SK-MEL-5 (cell line): ENCODE results near the gene BRME1. TPM values are rescaled to one million over a fixed set of nuclear protein-coding genes. Genes with fewer than 3 reads are reported as not detected.
"Not testable (repeated sequence)": the region's sequence is repeated elsewhere in the genome, so short reads cannot be mapped to it uniquely, and the experiment has no call there.

ENCODE experiments used
- DNase-seq: peaks from one replicate; pipeline ENCODE4 v3.0.0-alpha.2; 2016; ENCODE audit warnings: low read depth, low spot score
- in situ Hi-C: cut with HindIII; loops from 2 replicates; pipeline ENCODE4 v1.10.0; 2016; ENCODE audit warnings: low sequenced_read_pairs, high pct_unique_total_duplicates, low pct_unique_long_range_greater_than_20kb
- total RNA-seq: library from RNA; depleted of rRNA; stranded (reverse); fragments of >200 nt; shearing (Covaris generic); gene quantifications from 2 replicates; pipeline ENCODE4 v1.2.3, GENCODE V29; 2014

Gene BRME1
- total RNA-seq, 1 experiment from 2014 or later: 1.1 TPM

DNA sequence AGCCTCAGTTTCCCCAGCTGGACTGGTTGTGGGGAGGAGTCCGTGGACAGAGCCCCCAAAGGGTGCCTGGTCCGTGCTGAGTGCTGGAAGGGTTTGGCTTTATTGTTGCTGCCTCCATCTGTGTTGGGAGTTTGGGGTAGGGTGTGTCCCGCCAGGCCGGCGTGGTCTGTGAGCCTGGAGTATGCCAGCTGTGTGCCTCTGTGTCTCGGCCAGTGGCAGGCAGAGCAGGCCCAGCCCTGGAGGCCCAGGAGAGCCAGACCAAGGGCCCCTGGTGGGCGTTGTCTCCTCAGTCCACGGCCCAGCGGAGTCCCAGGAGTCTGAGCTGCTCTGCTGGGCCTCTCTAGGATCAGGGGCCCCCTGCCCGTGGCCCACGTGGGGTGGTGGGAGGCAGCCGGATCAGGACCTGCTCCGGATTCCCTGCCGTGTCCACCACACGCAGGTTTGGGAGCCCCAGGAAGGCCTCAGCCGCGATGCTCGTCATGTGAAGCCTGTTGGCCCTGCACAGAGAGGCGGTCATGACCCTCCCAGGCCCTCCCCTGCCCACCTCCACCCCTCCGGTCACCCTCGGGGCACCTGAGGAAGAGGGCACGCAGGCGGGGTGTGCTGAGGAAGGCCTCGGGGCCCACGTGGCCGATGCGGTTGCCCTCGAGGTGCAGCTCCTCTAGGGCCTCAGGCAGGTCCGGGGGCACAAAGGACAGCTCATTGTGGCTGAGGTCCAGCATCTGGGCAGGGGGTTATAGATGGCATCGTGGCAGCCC lies 25.7 kb upstream of the BRME1 start:
- in situ Hi-C loops: no loop called here
- DNase-seq: no peak

DNA sequence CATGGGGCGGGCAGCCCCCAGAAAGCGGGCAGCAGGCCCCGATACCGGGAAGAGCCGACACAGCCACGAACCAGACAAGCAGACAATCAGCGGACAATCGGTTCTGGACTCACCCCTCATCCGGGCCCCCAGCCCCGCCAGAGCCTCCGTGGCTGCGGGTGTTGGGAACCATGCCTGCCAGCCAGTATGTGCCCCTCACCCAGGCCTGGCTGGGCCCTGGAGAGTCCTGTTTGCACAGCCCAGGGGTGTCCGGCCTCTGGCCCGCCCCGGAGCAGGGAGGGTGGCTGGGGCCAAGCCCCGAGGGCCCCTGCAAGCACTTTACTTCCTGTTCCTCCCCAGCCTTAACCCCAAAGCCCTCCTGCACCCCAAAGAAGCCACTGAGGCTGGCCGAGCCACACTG lies 24.5 kb upstream of the BRME1 start:
- in situ Hi-C loops: no loop called here
- DNase-seq: no peak

DNA sequence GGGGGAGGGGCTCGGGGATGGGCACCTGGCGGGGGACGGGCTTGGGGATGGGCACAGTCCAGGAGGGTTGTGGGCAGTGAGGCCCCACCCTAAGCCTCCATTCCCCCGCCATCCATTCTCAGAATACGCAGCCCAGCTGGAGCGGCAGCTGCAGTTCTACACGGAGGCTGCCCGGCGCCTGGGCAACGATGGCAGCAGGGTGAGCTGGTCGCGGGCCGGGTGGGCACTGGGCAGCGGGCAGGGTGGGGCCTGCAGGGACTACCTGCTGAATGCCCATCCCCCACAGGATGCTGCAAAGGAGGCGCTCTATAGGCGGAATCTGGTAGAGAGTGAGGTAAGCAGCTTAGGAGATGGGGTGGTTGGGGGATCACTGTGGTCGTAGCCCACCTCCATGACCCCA lies 24.0 kb upstream of the BRME1 start:
- no peak for DNase-seq
- in situ Hi-C loops: no loop called here

DNA sequence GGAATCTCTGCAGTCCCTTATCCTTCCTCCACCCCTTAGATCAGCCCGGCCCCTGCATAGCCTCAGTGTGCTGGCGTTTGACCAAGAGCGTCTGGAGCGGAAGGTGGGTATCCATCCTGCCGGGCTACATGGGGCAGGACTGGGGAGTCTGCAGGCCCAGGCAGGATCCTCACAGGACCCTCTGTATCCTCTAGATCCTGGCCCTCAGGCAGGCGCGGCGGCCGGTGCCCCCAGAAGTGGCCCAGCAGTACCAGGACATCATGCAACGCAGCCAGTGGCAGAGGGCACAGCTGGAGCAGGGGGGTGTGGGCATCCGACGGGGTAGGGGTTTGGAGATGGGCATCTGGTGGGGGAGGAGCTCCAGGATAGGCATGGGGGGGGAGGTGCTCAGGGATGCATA lies 23.4 kb upstream of the BRME1 start:
- in situ Hi-C loops: no loop called here
- no peak for DNase-seq

DNA sequence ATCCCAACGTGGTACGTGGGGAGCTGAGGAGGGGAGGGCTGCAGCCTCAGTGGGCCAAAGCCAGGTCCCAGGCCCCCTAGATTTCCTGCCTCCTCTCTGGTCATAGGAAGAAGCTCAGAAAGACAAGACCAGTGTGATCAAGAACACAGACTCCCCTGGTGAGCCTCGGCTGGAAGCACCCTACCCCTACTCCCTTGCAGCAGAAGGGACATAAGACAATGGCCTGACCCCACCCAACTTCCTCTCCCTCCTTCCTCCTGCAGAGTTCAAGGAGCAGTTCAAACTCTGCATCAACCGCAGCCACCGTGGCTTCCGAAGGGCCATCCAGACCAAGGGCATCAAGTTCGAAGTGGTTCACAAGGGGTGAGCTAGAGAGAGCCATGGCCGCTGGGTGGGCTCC lies 20.8 kb upstream of the BRME1 start:
- in situ Hi-C loops: no loop called here
- no peak for DNase-seq

DNA sequence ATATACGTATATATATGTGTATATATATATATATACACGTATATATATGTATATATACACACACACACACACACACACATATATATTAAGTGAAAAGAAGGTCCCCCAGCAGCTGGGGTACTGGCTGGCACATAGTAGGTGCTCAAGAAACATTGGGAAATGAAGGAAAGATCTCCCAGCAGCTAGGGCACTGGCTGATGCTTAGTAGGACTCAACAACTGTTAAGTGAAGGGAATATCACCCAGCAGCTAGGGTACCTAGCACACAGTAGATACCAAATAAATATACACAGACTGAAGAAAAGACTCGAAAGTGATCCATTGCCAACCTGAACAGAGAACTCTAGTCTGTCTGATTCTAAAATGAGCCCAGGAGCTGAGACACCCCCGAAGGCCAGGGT lies 20.1 kb upstream of the BRME1 start:
- in situ Hi-C loops: no loop called here

GRCh38 chr19:13923194-13923987 lies 17.5 kb upstream of the BRME1 start:
- in situ Hi-C loops: no loop called here
- no peak for DNase-seq

More for the DNA sequence above, 20.1 kb upstream of the BRME1 start:
- DNase-seq: no peak

GRCh38 chr19:13922118-13922517 lies 16.2 kb upstream of the BRME1 start:
- in situ Hi-C loops, DNase-seq: not testable (repeated sequence)

DNA sequence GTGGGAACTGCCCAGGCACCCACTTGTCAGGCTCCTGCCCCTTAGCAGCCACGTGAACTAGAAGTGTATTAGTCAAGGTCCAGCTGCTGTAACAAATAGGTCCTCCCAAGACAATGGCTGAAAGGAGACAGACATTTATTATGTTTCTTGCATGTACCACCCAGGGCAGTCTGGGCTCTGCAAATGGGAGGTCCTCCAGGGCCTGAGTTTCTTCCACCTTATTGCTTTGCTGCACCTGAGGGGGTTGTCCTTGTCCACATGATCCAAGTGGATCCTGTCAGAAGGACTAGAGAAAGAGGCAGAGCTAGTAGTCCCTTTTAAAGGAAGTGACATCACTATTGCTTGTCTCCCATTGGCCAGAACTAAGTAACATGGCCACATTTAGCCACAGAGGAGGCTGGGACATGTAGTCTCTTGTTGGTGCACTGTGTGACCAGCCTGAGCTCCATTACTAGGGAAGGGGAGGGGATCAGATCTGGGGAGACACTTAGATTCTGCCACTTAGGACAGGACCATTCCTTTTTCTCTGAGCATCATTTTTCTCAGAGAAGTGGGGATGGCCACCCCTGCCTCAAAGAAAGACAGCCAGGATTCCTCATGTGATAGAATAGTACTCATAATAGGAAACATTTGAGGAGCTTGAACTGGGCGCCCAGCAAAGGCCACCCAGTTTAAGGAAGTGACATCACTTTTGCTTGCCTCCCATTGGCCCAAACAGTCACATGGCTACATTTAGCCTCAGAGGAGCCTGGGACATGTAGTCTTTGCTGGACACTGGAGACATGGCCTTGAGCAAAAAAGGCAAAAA lies 15.2 kb upstream of the BRME1 start:
- in situ Hi-C loops: no loop called here
- peak; percentile 84 for DNase-seq

- DNase-seq: no peak
- in situ Hi-C loops: no loop called here
Observed at GRCh38 chr19:13920524-13920923, 14.6 kb upstream of the BRME1 start.

DNA sequence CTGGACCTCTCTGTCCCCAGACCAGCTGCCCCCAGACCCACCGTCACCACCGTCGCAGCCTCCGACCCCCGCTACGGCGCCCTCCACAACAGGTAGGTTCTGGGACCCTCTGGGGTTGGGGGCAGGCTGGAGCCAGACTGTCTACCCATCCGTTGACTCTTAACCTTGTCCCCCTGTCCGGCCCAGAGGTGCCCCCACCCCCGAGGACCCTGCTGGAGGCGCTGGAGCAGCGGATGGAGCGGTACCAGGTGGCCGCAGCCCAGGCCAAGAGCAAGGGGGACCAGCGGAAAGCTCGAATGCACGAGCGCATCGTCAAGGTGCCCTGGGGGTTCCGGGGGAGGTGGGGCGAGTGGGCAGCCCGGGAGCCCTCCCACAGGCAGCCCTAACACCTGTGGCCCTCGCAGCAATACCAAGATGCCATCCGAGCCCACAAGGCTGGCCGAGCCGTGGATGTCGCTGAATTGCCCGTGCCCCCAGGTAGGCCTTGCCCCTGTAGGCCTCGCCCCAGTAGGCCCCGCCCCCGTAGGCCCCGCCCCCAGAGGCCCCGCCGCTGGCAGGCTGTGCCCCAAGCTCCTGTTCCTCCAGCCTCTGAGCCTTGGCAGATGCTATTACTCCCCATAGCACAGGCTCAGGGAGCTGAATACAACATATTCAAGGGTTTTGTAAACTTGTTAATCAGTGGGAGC lies 13.0 kb upstream of the BRME1 start:
- in situ Hi-C loops: no loop called here
- no peak for DNase-seq

- DNase-seq: no peak
- in situ Hi-C loops: no loop called here
Observed at GRCh38 chr19:13917888-13918406, 12.0 kb upstream of the BRME1 start.

- no peak for DNase-seq
- in situ Hi-C loops: no loop called here
Observed at GRCh38 chr19:13914777-13915176, 8.9 kb upstream of the BRME1 start.

GRCh38 chr19:13913352-13913751 lies 7.4 kb upstream of the BRME1 start:
- DNase-seq: no peak
- in situ Hi-C loops: no loop called here

- in situ Hi-C loops: no loop called here
- no peak for DNase-seq
Observed at GRCh38 chr19:13909430-13909829, 3.5 kb upstream of the BRME1 start.

DNA sequence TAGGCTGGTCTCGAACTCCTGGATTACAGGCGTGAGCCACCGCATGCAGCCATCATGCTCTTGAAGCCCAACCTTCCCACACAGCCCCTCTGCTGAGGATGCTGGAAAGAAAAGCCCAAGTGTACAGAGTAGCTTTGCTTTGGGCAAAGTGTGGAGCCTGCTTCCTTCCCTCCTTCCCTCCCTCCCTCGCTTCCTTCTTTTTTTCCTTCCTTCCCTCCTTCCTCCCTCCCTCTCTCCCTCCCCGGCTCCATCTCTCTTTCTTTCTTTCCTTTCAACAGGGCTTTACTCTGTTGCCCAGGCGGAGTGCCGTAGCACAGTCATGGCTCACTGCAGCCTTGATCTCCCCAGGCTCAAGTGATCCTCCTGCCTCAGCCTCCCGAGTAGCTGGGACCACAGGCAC lies 2.8 kb upstream of the BRME1 start:
- in situ Hi-C loops: no loop called here
- no peak for DNase-seq

DNA sequence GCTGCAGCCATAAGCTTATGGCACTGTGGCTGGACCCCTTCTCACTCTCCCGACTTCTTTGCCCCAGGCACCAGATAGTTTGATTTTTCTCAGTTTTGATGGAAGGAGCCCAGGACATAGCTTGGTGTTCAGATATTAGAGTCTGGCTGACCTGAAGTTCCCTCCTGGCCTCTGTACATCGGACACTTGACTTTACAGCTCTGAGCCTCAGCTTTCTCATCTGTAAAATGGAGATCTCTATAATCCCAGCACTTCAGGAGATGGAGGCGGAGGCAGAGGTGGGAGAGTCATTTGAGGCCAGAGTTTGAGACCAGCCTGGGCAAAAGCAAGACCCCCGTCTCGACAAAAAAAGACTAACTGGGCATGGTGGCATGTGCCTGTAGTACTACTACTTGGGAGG lies 993 bp upstream of the BRME1 start:
- in situ Hi-C loops: no loop called here
- no peak for DNase-seq

- in situ Hi-C loops: no loop called here
- no peak for DNase-seq
Observed at GRCh38 chr19:13906521-13906904, 596 bp upstream of the BRME1 start.
